Neural progenitor cell (in vitro differentiated cells): ENCODE measurements around the gene PRKAG1.

Source experiments
- EZH2 ChIP-seq: fragments of 200-600 bp; sonication (generic); IDR thresholded peaks from 2 replicates; pipeline ENCODE4 v1.6.1; 2017; ENCODE audit warnings: antibody characterized with exemption, mild to moderate bottlenecking, moderate library complexity
- EZH2phosphoT487 ChIP-seq: fragments of 200-600 bp; sonication (generic); IDR thresholded peaks from 2 replicates; pipeline ENCODE4 v1.6.1; 2017; ENCODE audit warnings: antibody characterized with exemption
- TF ChIP-seq, protein P1 (sequence below): fragments of 200-600 bp; sonication (generic); IDR thresholded peaks from 2 replicates; pipeline ENCODE4 v1.5.1; 2017; ENCODE audit warnings: antibody characterized with exemption, mild to moderate bottlenecking

GRCh38 chr12:49054096-49054495 lies 35.5 kb upstream of the PRKAG1 start:
- TF ChIP-seq, protein P1, sequence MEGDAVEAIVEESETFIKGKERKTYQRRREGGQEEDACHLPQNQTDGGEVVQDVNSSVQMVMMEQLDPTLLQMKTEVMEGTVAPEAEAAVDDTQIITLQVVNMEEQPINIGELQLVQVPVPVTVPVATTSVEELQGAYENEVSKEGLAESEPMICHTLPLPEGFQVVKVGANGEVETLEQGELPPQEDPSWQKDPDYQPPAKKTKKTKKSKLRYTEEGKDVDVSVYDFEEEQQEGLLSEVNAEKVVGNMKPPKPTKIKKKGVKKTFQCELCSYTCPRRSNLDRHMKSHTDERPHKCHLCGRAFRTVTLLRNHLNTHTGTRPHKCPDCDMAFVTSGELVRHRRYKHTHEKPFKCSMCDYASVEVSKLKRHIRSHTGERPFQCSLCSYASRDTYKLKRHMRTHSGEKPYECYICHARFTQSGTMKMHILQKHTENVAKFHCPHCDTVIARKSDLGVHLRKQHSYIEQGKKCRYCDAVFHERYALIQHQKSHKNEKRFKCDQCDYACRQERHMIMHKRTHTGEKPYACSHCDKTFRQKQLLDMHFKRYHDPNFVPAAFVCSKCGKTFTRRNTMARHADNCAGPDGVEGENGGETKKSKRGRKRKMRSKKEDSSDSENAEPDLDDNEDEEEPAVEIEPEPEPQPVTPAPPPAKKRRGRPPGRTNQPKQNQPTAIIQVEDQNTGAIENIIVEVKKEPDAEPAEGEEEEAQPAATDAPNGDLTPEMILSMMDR: no peak
- TF ChIP-seq EZH2 (no peak), EZH2phosphoT487 (no peak)
